Hypothalamus (tissue), 51 donors: Measurements from ENCODE around the gene CD99L2.
A peak's percentile ranks its signal among the peaks of the same experiment; 100 is the strongest.

Experiments
- DNase-seq, 51 donors: peaks; one replicate each; lab custom pipeline; 2025; lab: John Stamatoyannopoulos, UW

CD99L2 gene

GRCh38 chrX:150766351-150767044, 132.0 kb downstream of the CD99L2 start:
- no peak for DNase-seq

- DNase-seq: no peak
These were observed 132.6 kb downstream of the CD99L2 start for GRCh38 chrX:150765782-150766350.

- no peak for DNase-seq
These were observed 133.2 kb downstream of the CD99L2 start for GRCh38 chrX:150765237-150765636.

- DNase-seq: no peak
These were observed 134.7 kb downstream of the CD99L2 start for GRCh38 chrX:150763810-150764209.

- no peak for DNase-seq
These were observed 135.1 kb downstream of the CD99L2 start for GRCh38 chrX:150763303-150763797.

GRCh38 chrX:150762258-150763165, 136.0 kb downstream of the CD99L2 start:
- peak in 1 of 51 donors; percentile 13 for DNase-seq

GRCh38 chrX:150761819-150762216, 136.7 kb downstream of the CD99L2 start:
- no peak for DNase-seq

GRCh38 chrX:150761176-150761818, 137.2 kb downstream of the CD99L2 start:
- DNase-seq: no peak

GRCh38 chrX:150759568-150760416, 138.7 kb downstream of the CD99L2 start:
- DNase-seq: no peak

GRCh38 chrX:150757371-150757770, 141.1 kb downstream of the CD99L2 start:
- no peak for DNase-seq

- no peak for DNase-seq
These were observed 144.5 kb downstream of the CD99L2 start for GRCh38 chrX:150753968-150754367.

GRCh38 chrX:150753357-150753756, 145.1 kb downstream of the CD99L2 start:
- no peak for DNase-seq

- DNase-seq: no peak
These were observed 146.3 kb downstream of the CD99L2 start for GRCh38 chrX:150752124-150752523.

GRCh38 chrX:150736475-150736874, 162.0 kb downstream of the CD99L2 start:
- DNase-seq: no peak

- DNase-seq: peak in 1 of 51 donors; percentile 4
These were observed 166.7 kb downstream of the CD99L2 start for GRCh38 chrX:150731795-150732194.

GRCh38 chrX:150730719-150731118, 167.7 kb downstream of the CD99L2 start:
- DNase-seq: no peak

- DNase-seq: no peak
These were observed 168.5 kb downstream of the CD99L2 start for GRCh38 chrX:150729956-150730355.

GRCh38 chrX:150719621-150720020, 178.8 kb downstream of the CD99L2 start:
- DNase-seq: no peak
